HFF-Myc (cell line): ENCODE data around the gene HSPB1.
"Not testable (repeated sequence)": the region's sequence is repeated elsewhere in the genome, so short reads cannot be mapped to it uniquely, and the experiment has no call there.

Experiments used
- DNase-seq: peaks from one replicate; pipeline ENCODE4 v3.0.0-alpha.2; 2011; ENCODE audit warnings: low read depth; ENCODE audit errors: extremely low read depth
- H3K4me3 ChIP-seq: replicated peaks from 2 replicates; pipeline ENCODE4 v1.5.1; 2011; ENCODE audit warnings: low read depth, mild to moderate bottlenecking, control low read depth, low read length
- TF ChIP-seq, protein P1 (sequence below): IDR thresholded peaks from 2 replicates; pipeline ENCODE4 v1.5.1; 2012; ENCODE audit warnings: mild to moderate bottlenecking, low read depth, low read length, control low read depth; ENCODE audit errors: missing control alignments

HSPB1 gene

DNA sequence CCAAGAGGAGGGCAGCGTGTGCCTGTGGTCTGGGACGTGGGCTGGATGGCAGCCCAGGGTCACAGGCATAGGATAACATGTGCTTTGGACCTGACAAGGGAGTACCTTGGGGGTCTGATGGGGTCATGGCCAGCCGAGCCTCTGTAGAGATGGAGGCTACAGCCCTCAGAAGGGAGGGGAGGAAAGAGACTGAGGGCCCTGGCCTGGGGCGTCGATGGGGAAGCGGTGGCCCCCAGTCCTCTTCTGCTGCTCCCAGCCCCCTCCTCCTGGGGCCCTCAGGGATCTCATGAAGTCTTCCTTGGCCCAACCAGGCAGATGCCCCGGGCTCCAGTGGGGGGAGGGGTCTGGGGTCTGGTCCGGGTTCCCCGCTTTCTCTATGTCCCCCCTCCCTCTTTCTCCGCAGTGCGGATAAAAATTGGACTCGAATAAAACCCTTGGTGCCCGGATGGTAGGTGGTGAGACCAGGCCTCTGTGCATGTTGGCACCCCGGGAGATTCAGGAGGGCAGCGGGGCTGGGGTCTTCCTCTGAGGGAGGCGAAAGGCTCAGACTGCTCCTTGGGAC is 15.6 kb upstream of the HSPB1 start:
- DNase-seq: no peak
- no peak overlapping the region for H3K4me3 ChIP-seq
- TF ChIP-seq, protein P1, sequence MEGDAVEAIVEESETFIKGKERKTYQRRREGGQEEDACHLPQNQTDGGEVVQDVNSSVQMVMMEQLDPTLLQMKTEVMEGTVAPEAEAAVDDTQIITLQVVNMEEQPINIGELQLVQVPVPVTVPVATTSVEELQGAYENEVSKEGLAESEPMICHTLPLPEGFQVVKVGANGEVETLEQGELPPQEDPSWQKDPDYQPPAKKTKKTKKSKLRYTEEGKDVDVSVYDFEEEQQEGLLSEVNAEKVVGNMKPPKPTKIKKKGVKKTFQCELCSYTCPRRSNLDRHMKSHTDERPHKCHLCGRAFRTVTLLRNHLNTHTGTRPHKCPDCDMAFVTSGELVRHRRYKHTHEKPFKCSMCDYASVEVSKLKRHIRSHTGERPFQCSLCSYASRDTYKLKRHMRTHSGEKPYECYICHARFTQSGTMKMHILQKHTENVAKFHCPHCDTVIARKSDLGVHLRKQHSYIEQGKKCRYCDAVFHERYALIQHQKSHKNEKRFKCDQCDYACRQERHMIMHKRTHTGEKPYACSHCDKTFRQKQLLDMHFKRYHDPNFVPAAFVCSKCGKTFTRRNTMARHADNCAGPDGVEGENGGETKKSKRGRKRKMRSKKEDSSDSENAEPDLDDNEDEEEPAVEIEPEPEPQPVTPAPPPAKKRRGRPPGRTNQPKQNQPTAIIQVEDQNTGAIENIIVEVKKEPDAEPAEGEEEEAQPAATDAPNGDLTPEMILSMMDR: no peak

DNA sequence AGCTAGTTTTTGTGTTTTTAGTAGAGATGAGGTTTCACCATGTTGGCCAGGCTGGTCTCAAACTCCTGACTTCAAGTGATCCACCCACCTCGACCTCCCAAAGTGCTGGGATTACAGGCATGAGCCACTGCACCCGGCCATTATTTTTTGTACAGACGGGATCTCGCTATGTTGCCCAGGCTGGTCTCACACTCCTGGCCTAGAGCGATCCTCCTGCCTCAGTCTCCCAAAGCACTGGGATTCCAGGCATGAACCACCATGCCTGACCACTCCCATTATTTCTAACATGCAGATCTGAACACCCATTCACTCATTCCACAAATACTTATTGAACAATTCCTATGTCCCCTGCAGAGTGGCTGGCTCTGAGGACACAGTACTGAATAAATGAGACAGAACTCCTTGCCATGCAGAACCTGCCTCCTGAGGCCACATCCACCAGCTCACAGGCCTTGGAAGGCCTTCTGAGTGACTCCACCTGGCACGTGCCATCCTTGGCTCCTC is 11.6 kb upstream of the HSPB1 start:
- not testable (repeated sequence) for H3K4me3 ChIP-seq, DNase-seq

DNA sequence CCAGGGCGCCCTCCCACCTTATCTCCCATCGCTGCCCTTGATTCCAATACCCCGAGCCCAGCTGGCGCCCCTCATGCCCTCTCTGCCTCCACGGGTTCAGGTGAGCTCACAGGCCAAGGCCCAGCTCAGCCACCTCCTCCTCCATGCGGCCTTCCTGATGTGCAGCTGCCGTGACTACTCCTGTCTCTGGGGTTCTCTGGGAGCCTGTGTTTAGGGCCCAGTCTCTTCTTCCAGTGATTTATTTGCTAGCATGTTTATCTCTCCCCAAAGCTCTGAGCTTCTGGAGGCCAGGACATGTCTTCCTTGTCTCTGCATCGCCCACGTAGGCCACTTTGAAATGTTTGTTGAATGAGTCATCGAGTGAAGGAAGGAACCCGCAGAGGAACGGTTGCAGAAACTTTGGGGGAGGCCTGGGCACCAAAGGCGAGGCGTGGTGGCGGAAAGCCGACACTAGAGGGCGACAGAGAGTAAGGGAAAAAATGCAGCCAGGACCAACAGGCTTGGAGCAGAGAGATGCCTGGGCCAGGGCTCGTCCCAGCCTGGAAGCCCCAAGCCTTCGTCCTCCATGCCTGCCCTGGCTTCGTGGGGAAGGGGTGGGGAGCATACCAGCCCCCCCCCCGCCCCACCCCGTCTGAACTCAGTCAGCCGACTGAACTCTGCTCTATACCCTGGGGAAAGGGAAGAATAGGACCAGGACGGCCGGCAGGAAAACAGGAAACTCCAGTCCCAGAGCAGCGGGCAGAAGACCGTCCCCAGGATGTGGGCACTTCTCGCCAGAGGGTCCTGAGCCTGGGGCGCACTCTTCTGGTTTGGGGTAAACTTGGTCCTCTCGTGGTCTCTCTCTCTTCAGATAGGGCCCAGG is 10.9 kb upstream of the HSPB1 start:
- TF ChIP-seq, protein P1: peak; percentile 96
- peak overlapping the region; percentile 27 for H3K4me3 ChIP-seq
- DNase-seq: peak; percentile 98

DNA sequence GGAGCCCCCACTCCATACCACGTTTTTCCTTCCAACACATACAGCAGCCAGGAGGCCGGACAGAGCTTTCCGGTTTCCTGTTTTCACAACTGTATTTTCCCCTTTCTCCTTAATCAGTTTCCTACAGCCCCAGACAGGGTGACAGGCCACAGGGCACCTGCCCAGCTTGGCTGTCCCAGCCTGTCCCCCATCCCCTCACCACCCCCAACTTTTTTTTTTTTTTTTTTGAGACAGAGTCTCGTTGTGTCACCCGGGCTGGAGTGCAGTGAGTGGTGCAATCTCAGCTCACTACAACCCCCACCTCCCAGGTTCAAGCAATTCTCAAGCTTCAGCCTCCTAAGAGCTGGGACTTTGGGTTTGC is 10.3 kb upstream of the HSPB1 start:
- H3K4me3 ChIP-seq: peak overlapping the region; percentile 27
- TF ChIP-seq, protein P1: no peak
- no peak for DNase-seq

DNA sequence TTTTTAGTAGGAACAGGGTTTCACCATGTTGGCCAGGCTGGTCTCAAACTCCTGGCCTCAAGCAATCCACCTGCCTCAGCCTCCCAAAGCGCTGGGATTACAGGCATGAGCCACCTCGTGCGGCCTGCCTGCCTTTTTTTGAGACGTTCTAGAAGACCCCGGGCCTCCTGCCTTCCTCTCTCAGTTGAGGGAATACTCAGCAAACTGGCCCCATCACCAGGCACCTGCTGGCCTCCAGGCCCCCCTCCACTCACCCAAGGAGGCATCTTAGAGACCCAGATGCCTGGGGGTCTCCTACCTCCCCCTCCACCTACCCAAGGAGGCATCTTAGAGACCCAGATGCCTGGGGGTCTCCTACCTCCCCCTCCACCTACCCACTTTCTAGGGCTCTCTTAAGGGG is 9.6 kb upstream of the HSPB1 start:
- H3K4me3 ChIP-seq, DNase-seq: not testable (repeated sequence)

DNA sequence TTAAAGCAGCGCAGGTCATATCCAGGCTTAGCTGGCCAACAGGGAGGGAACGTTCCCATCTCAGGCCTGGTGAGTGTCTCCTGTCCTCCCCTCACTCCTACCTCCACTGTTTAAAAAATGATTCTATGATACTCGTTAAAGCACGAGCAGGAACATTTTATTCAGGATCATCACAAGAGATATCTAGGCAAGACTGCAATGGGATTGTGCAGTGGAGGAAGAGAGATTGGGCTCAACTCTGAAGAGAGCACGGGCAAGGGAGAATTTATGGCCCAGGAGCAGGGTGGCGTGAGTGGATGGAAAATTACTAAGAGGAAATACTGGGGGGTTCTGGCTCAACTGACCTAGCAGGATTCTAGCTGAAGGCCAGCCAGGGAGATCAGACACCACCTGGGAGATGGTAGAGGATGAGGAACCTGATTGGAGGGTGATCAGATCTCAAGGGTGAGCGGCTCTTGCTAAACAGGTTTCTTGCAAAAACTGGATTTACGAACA is 9.0 kb upstream of the HSPB1 start:
- TF ChIP-seq, protein P1: no peak
- DNase-seq: no peak
- no peak overlapping the region for H3K4me3 ChIP-seq

DNA sequence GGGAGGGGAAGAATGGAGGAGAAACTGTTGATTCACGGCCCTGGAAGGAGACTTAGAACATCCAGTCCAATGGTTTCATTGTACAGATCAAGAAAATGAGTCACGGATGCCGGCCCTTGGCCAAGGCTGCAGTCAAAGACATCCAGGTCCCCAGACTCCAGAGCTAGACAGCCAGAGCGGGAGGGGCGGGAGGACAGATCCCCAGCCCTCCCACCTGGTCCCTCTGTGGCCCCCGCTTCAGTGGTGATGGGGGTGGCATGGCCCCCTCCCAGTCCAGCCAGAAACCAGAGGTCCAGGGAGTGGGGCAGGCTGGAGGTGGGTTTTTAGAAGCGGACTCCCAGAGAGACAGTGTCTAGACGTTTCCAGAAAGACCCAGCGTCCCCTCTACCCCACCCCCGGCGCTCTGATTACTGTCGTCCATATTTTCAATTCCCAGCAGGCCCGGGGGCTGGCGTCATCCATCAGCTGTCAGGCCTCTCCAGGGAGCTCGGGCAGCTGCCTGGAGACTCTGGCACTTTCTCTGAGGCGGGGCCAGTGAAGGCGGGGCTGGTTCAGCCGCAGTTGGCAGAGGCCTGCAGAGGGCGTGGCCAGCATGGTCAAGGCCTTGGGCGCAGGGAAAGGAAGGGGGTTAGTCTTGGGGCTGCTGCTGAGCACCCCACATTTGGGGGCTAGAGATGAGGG is 8.0 kb upstream of the HSPB1 start:
- DNase-seq: peak; percentile 72
- TF ChIP-seq, protein P1: no peak
- peak overlapping the region; percentile 25 for H3K4me3 ChIP-seq
